Muscle of back (tissue), 11 donors: Measurements from ENCODE around the gene NXPE3. TPM values are rescaled to one million over a fixed set of nuclear protein-coding genes. Genes with fewer than 3 reads are reported as not detected.
"Not testable (repeated sequence)": the region's sequence is repeated elsewhere in the genome, so short reads cannot be mapped to it uniquely, and the experiment has no call there.

Source experiments
- DNase-seq, 3 donors: peaks; one replicate each; pipeline versions ENCODE4 v3.0.0 to v3.0.0-alpha.2; 2013
- polyA plus RNA-seq, 10 donors: library from polyadenylated mRNA; unstranded; fragments of 120-200 nt; gene quantifications; one replicate each; pipeline ENCODE4 v1.2.1, GENCODE V29; 2013; ENCODE audit not compliant: insufficient read length in 10 of 10

The NXPE3 gene
- polyA plus RNA-seq, 10 donors, result 13.7 to 24.1 (median 19.0) TPM

GRCh38 chr3:101851072-101851770 is 72.2 kb downstream of the NXPE3 start:
- no peak for DNase-seq

DNA sequence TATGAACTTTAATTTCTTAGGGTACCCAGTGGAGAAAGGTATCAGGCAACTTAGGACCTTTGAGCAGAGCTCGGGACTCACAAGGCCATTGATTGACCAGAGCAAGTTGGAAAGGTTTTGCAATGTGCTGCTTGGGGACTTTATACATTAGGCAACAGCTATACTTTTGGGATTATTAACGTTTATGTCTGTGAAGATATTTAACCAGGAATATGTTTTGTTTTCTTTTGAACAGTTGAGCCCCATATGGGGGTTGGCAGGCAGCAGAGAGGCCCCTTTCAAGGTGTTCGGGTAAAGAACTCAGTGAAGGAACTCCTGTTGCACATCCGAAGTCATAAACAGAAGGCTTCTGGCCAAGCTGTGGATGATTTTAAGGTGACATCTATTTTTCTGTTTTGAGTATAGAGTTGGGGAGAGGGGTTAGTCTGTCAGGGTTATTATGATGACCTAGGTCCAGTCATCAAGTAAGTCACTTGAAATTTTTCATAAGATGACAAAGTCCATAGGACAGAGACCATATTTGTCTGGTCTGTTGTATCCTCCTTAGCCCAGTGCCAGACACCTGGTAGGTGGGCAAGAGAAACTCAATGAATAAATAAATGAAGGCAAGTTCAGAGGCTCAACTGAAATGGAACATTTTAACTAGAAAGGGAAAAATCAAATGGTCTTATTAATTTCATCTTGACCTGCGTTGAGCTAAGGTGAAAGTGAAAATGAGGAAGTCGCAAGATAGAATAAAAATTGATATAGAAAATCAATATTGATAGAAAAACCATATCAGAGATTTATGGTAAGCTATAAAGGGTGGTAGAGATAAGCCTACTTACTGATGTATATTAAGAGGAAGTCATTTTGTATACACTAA is 73.1 kb downstream of the NXPE3 start:
- no peak for DNase-seq

- no peak for DNase-seq
Measured at GRCh38 chr3:101852983-101853840, 74.2 kb downstream of the NXPE3 start.

DNA sequence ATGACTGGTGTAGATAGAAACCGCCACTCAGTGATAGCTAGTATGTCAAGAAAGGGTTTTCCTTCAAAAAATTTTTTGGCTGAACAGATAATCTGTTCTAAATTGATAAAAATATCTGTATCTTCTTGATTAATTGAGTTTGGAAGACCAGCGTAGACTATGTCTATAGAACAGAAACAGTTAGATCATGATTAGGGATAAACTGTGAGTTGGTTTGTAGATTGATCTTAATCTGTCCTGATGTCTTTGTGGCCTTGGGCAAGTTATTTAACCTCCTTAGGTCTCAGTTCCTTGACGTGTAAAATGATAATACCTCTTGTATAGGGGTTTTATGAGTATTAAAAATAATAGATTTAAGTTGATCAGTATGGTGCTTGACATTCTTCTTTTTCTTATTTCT is 75.0 kb downstream of the NXPE3 start:
- DNase-seq, result no peak

GRCh38 chr3:101854608-101855304 is 75.7 kb downstream of the NXPE3 start:
- no peak for DNase-seq

DNA sequence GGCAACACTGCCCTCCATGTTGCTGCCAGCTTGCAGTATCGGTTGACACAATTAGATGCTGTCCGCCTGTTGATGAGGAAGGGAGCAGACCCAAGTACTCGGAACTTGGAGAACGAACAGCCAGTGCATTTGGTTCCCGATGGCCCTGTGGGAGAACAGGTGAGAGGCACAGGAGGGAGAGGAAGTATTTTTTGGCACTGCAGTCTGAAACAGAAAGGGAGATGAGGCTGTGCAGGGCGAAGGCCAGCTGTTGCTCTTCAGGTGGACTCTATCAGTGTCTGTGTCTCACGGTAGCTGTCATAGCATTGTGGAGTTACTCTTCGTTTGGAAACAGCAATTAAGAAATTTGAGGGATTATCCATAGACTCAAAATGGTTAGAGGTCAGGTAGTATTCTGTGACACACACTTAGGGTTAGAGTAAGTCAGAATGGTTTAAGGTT is 78.3 kb downstream of the NXPE3 start:
- DNase-seq, result no peak

- no peak for DNase-seq
Measured at GRCh38 chr3:101858464-101859030, 79.5 kb downstream of the NXPE3 start.

- DNase-seq, result no peak
Measured at GRCh38 chr3:101859882-101860448, 81.0 kb downstream of the NXPE3 start.

- DNase-seq, result no peak
Measured at GRCh38 chr3:101861212-101861788, 82.3 kb downstream of the NXPE3 start.

DNA sequence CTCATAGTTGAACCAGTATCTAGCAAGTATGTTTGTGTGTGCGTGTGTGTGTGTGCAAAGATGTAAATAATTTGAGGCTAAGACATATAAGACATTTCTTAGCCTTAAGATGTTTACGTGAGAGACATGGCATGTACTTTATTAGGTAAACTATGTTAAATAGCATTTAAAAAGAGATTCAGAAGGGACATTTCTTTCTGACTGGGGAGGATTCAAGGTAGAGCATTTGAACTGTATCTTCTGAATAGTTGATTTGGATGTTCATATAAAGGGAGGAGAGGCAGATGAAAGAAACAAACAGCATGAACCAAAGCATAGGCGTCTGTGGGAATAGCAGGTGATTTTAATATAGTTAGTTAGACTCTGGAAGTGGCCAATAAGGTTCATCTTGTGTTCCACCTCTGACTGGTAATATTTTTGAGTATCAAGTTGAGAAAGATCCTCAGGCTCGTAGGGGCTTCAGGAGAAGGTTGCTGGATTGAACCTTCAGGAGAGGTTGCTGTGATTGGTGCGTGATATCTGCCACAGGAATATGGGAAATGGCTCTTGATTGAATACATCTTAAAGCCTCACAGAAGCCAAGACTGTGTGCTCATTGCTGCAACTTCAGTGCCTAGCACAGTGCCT is 82.9 kb downstream of the NXPE3 start:
- DNase-seq, result no peak

GRCh38 chr3:101862416-101863165 is 83.6 kb downstream of the NXPE3 start:
- no peak for DNase-seq

DNA sequence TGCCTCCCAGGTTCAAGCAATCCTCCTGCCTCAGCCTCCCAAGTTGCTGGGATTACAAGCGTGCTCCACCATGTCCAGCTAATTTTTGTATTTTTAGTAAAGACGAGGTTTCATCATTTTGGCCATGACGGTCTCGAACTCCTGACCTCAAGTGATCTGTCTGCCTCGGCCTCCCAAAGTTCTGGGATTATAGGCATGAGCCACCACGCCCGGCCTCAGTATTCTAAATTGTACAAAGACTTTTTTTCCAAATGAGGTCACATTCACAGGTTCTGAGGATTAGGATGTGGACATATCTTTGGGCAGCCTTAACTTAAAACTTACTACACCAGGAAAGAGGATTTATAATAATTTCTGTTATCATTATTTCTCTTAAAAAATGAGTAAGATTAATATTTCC is 85.9 kb downstream of the NXPE3 start:
- DNase-seq, result not testable (repeated sequence)

DNA sequence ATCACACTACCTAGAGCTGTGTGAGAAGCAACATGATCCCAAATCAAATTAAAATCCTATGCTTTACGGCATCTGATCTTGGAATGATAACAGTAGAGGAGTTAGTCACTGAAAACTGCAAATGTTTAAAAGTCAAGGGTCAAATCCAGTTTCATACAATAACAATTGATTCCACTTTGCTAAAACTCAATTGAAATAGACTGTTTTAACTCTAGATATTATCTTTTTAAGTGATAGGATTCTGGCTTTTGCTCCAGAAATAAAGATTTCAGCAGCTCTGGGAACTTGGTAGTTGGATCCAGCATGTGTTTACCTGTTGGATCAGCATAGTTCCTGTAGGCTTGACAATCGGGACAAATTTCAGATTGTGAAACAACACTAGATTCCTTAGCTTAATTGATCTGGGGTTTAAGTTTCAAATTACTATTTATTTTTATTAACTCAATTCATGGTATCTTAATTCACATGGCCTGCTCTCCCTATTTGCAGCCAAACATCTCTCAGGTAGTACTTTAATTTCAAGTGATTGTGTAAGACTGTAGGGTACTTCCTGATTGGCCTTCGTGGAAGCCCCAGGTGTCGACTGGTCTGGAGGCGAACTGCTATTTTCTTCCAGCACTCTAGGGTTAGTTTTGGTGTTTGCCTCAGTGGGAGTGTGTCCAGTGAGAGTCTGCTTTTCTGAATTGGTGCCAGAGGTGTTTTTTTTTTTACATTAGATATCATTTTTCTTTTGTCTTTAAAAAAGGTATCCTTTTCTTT is 86.9 kb downstream of the NXPE3 start:
- no peak for DNase-seq

DNA sequence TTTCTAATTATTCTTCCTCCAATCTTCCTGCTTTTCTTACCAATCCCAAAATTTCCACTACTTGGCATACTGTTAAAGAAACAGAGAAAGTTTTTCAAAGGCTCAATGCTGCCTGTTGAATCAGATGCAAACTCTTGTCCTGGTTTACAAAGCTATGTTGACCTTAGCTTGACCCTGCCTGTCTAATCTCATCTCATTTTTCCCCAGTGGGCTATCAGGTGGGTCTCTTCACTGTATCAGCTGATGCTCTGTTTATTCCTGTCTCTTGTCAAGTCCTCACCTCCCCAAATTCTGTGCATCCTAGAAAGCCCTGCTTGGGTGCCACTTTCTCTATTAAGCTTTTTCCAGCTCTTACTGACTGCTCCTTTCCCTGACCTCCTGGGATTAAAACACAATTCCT is 88.5 kb downstream of the NXPE3 start:
- DNase-seq, result no peak

GRCh38 chr3:101867996-101868395 is 89.0 kb downstream of the NXPE3 start:
- DNase-seq, result no peak

- no peak for DNase-seq
Measured at GRCh38 chr3:101868534-101869464, 89.8 kb downstream of the NXPE3 start.

DNA sequence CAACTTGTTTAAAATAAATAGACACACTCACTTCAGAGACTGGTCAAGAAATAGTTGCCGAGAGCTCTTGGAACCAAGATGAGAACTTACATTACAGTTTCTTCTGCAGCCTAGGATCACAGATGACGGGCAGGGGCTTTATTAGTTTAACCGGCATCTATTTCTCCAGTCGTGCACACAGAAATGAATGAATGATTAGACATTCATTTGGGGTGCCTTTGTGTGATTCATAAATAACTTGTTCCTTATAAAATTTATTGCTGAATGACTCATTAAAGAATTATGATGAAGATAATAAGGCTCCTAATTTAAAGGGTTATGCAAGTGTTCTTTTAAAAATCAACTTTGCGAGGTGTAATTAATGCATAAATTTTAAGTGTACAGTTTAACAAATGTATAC is 91.1 kb downstream of the NXPE3 start:
- no peak for DNase-seq
